Measurements from ENCODE around the gene B3GNT2. TPM values are rescaled to one million over a fixed set of nuclear protein-coding genes. Genes with fewer than 3 reads are reported as not detected.

Gene B3GNT2
- total and polyA plus RNA-seq, 2 experiments from 2014 or later, result 30.8 to 53.0 TPM

DNA sequence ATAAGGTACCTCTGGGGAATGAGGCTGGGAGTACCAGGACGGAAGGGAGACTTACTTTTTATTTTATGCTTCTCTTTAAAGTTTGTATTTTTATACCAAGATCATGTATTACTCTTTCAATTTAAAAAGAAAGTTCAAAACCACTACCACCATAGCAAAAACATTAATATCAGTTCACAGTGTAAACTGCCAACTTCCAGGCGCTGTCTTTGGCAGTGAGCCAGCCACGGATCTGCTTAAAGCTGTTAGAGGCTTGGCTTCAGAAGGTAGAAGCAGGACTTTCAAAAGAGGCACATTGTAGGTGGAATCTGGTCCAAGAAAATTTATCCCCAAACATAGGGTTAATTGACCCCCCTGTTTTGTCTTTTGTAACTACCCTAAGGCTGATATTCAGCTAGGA, 74.8 kb downstream of the B3GNT2 start:
- H3K9me3 ChIP-seq (ENCODE audit: low read depth), result no peaks in the 10 kb centered on the region
- no peaks in the 10 kb centered on the region for H4K20me1 ChIP-seq (ENCODE audit: insufficient read depth, poor library complexity, severe bottlenecking)
- no peak overlapping the region for H3K27ac ChIP-seq
- TF ChIP-seq EZH2 (IDR thresholded peaks at IDR 0.05; ENCODE audit: borderline replicate concordance), result no peak
- TF ChIP-seq, protein P1, sequence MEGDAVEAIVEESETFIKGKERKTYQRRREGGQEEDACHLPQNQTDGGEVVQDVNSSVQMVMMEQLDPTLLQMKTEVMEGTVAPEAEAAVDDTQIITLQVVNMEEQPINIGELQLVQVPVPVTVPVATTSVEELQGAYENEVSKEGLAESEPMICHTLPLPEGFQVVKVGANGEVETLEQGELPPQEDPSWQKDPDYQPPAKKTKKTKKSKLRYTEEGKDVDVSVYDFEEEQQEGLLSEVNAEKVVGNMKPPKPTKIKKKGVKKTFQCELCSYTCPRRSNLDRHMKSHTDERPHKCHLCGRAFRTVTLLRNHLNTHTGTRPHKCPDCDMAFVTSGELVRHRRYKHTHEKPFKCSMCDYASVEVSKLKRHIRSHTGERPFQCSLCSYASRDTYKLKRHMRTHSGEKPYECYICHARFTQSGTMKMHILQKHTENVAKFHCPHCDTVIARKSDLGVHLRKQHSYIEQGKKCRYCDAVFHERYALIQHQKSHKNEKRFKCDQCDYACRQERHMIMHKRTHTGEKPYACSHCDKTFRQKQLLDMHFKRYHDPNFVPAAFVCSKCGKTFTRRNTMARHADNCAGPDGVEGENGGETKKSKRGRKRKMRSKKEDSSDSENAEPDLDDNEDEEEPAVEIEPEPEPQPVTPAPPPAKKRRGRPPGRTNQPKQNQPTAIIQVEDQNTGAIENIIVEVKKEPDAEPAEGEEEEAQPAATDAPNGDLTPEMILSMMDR (IDR thresholded peaks at IDR 0.05; ENCODE audit: poor library complexity), result no peak
- no peak for TF ChIP-seq EZH2phosphoT487 (IDR thresholded peaks at IDR 0.05; ENCODE audit: low read depth, severe bottlenecking, unreplicated experiment)
- H3K36me3 ChIP-seq (replicated peaks; ENCODE audit: insufficient read depth, low read depth), result no peaks in the 10 kb centered on the region
- H3K9me2 ChIP-seq (replicated peaks; ENCODE audit: insufficient read depth), result no peaks in the 10 kb centered on the region
- H3K4me2 ChIP-seq, result no peak overlapping the region
- H3K79me2 ChIP-seq, result no peaks in the 10 kb centered on the region
- DNase-seq (ENCODE audit: low spot score), result peak; percentile 55
- H3K27me3 ChIP-seq, result no peaks in the 10 kb centered on the region
- H3K4me1 ChIP-seq (ENCODE audit: insufficient read depth), result peaks cover 6% of the 10 kb centered on the region
- H3K4me3 ChIP-seq, result no peak overlapping the region
- WGBS (ENCODE audit: low lambda C conversion rate, missing lambda C conversion rate), result 36% methylated on average over 3 of the region's 3 CpGs
- no peak overlapping the region for H2AFZ ChIP-seq

Small RNA genes within 50 kb of the gene (microRNA-seq; reads per million reads assigned to microRNA genes)
- not detected for gene MIR5192

Small RNA genes within 50 kb of the gene (small RNA-seq; reads per million reads assigned to genes)
- not detected for gene MIR5192
- not detected for gene RN7SL51P

All from hepatocyte (in vitro differentiated cells).